Central memory CD8-positive, alpha-beta T cell (primary cell): ENCODE data around the gene PPCS.
A peak's percentile ranks its signal among the peaks of the same experiment; 100 is the strongest.
"Not testable (repeated sequence)": the region's sequence is repeated elsewhere in the genome, so short reads cannot be mapped to it uniquely, and the experiment has no call there.

Experiments
- ATAC-seq: fragments of 150-1000 bp; cut with Tn5 transposase; replicated peaks from 2 replicates; pipeline ENCODE4 v1.10.0; 2022; ENCODE audit warnings: mild to moderate bottlenecking, moderate FRiP score, moderate number of reproducible peaks; ENCODE audit not compliant: poor library complexity, severe bottlenecking; ENCODE audit errors: extremely low read depth
- DNase-seq, 2 donors: peaks; one replicate each; pipeline ENCODE4 v3.0.0; 2021; ENCODE audit warnings: low spot score in 2 of 2
- H3K27ac Mint-ChIP-seq: one replicate; pipeline ENCODE4 v1.8.0; 2022; ENCODE audit warnings: low read depth, mild to moderate bottlenecking, moderate library complexity, mixed read lengths
- H3K27me3 Mint-ChIP-seq: one replicate; pipeline ENCODE4 v1.8.0; 2022; ENCODE audit warnings: mixed read lengths
- H3K36me3 Mint-ChIP-seq: one replicate; pipeline ENCODE4 v1.8.0; 2022; ENCODE audit warnings: mild to moderate bottlenecking, moderate library complexity, mixed read lengths; ENCODE audit not compliant: insufficient read depth
- H3K4me1 Mint-ChIP-seq: one replicate; pipeline ENCODE4 v1.8.0; 2022; ENCODE audit warnings: mixed read lengths
- H3K4me3 Mint-ChIP-seq: one replicate; pipeline ENCODE4 v1.8.0; 2022; ENCODE audit warnings: mild to moderate bottlenecking, moderate library complexity, mixed read lengths
- H3K9me3 Mint-ChIP-seq: one replicate; pipeline ENCODE4 v1.8.0; 2022; ENCODE audit warnings: mixed read lengths

The PPCS gene

GRCh38 chr1:42462828-42463763, 6.8 kb downstream of the PPCS start, which contains the start of gene CCDC30:
CCDC30 (plus strand) TSS chr1:42463286; CDS start chr1:42480552, 17,266 bp downstream.
- DNase-seq = peak; percentile 81 to 98
- Mint-ChIP-seq H3K4me1 (peaks cover 37% of the 10 kb centered on the region), H3K4me3 (peak within 1 kb of the TSS; percentile 78), H3K36me3 (peaks cover 33% of the 10 kb centered on the region), H3K27me3 (no peaks in the 10 kb centered on the region), H3K27ac (peak within 1 kb of the TSS; percentile 88), H3K9me3 (no peaks in the 10 kb centered on the region)
- ATAC-seq = peak; percentile 98

DNA sequence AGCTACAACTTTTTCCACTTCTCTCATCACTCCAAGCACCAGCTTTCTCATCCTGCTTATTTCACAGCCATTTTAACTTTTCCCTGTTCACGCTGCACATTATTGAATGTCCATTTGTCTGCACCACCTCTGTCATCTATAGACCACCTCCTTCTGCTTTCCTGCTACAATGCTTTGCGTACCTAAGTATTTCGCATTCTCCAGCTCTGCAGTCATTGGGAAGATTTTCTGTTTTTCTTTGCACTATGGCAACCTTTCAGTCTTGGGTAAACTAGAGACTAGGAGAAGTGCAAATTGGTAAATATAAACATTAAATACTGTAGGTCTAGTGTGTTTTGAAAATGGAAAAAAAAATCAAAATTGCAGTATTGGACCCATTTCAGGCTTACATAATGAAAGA, 7.6 kb downstream of the PPCS start:
- H3K4me3 Mint-ChIP-seq = peak overlapping the region; percentile 78
- H3K9me3 Mint-ChIP-seq = no peaks in the 10 kb centered on the region
- no peaks in the 10 kb centered on the region for H3K27me3 Mint-ChIP-seq
- H3K27ac Mint-ChIP-seq = peak overlapping the region; percentile 88
- DNase-seq (no peak), ATAC-seq (no peak)
- H3K36me3 Mint-ChIP-seq = peaks cover 26% of the 10 kb centered on the region
- peaks cover 34% of the 10 kb centered on the region for H3K4me1 Mint-ChIP-seq

- no peak overlapping the region for H3K4me3 Mint-ChIP-seq
- no peaks in the 10 kb centered on the region for H3K27me3 Mint-ChIP-seq
- ATAC-seq (no peak), DNase-seq (no peak)
- no peaks in the 10 kb centered on the region for H3K9me3 Mint-ChIP-seq
- peaks cover 11% of the 10 kb centered on the region for H3K36me3 Mint-ChIP-seq
- peaks cover 23% of the 10 kb centered on the region for H3K4me1 Mint-ChIP-seq
- H3K27ac Mint-ChIP-seq = no peak overlapping the region
Measured at GRCh38 chr1:42466030-42466429, 9.7 kb downstream of the PPCS start.

GRCh38 chr1:42469727-42470126, 13.4 kb downstream of the PPCS start:
- no peaks in the 10 kb centered on the region for H3K27me3 Mint-ChIP-seq
- ATAC-seq = no peak
- DNase-seq = no peak
- H3K36me3 Mint-ChIP-seq = no peaks in the 10 kb centered on the region
- H3K27ac Mint-ChIP-seq = no peak overlapping the region
- H3K4me1 Mint-ChIP-seq = no peaks in the 10 kb centered on the region
- H3K9me3 Mint-ChIP-seq = no peaks in the 10 kb centered on the region
- H3K4me3 Mint-ChIP-seq = no peak overlapping the region

DNA sequence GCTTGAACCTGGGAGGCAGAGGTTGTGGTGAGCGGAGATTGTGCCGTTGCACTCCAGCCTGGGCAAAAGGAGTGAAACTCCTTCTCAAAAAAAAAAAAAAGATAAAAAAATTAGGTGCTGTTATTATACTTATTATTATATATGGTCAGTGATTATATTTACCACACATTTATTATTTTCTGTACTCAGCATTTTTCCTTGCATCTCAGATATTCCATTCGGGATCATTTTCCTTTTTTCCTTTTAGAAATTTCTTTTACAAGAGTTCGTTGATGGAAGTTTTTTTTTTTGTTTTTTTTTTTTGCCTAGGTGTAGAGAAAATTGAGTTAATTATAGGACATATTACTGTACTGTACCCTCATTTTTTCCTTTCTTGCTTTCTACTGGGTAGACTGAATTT, 20.3 kb downstream of the PPCS start:
- DNase-seq (no peak), ATAC-seq (no peak)
- Mint-ChIP-seq H3K4me3 (no peak overlapping the region), H3K27ac (no peak overlapping the region), H3K36me3 (peaks cover 6% of the 10 kb centered on the region), H3K4me1 (no peaks in the 10 kb centered on the region), H3K27me3 (no peaks in the 10 kb centered on the region), H3K9me3 (no peaks in the 10 kb centered on the region)

- not testable (repeated sequence) for DNase-seq, H3K36me3 Mint-ChIP-seq, H3K4me1 Mint-ChIP-seq, H3K9me3 Mint-ChIP-seq, H3K4me3 Mint-ChIP-seq, H3K27me3 Mint-ChIP-seq, H3K27ac Mint-ChIP-seq, ATAC-seq
Measured at GRCh38 chr1:42477354-42477753, 21.0 kb downstream of the PPCS start.

GRCh38 chr1:42477775-42478174, 21.4 kb downstream of the PPCS start:
- H3K4me3 Mint-ChIP-seq = no peak overlapping the region
- H3K27ac Mint-ChIP-seq = no peak overlapping the region
- no peaks in the 10 kb centered on the region for H3K4me1 Mint-ChIP-seq

DNA sequence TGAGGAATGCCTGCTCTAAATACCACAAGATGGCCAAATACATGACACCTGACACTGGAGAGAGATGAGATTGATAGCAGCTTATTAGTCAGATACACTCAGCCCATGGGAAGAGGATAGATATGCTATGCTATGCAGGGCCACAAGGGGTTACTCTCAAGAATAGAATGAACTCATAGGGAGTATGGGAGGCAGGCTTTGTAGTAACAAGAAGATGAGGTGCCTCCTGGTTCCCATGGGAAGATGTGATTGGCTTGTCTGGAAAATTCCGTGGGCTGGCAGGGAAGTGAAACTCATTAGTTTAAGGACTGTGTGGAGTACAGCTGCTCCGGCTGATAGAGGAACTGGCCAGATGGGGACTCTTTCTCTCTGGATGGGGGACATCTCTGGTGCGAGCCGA, 23.3 kb downstream of the PPCS start:
- DNase-seq = no peak
- H3K4me3 Mint-ChIP-seq = no peak overlapping the region
- no peaks in the 10 kb centered on the region for H3K27me3 Mint-ChIP-seq
- H3K4me1 Mint-ChIP-seq = no peaks in the 10 kb centered on the region
- H3K36me3 Mint-ChIP-seq = peaks cover 6% of the 10 kb centered on the region
- no peaks in the 10 kb centered on the region for H3K9me3 Mint-ChIP-seq
- ATAC-seq = no peak
- no peak overlapping the region for H3K27ac Mint-ChIP-seq

More at GRCh38 chr1:42477775-42478174, 21.4 kb downstream of the PPCS start:
- ATAC-seq (no peak), DNase-seq (no peak)
- Mint-ChIP-seq H3K36me3 (peaks cover 6% of the 10 kb centered on the region), H3K9me3 (no peaks in the 10 kb centered on the region), H3K27me3 (no peaks in the 10 kb centered on the region)

- Mint-ChIP-seq H3K4me3 (no peak overlapping the region), H3K4me1 (no peaks in the 10 kb centered on the region), H3K27ac (no peak overlapping the region), H3K9me3 (no peaks in the 10 kb centered on the region), H3K27me3 (no peaks in the 10 kb centered on the region), H3K36me3 (peaks cover 6% of the 10 kb centered on the region)
- no peak for DNase-seq
- no peak for ATAC-seq
Measured at GRCh38 chr1:42480921-42481320, 24.6 kb downstream of the PPCS start.

DNA sequence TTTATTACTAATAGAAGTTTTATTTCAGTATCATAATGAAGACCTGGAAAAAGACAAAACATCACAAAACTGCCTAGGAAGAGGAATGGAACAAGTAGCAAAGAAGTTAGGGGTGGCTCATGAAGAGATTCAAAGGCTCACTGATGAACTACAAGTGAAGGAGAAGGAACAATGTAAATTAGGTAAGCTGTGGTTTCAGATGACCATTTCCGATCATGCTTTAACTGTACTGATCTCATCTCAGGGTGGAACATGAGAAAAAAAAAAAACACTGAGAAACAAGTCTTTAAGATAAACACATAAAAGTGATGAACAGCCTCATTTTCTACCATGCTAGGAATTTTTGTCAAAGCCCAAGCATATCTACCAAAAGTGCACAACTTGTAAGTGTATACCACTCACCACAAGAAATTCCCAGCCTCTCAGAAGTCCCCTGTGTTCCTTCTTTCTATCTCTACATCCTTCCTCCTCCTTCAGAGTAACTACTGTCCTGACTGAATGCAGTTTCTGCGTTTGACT, 26.4 kb downstream of the PPCS start:
- ATAC-seq = no peak
- Mint-ChIP-seq H3K27ac (no peak overlapping the region), H3K4me3 (no peak overlapping the region), H3K36me3 (peaks cover 6% of the 10 kb centered on the region), H3K9me3 (no peaks in the 10 kb centered on the region), H3K27me3 (no peaks in the 10 kb centered on the region), H3K4me1 (no peaks in the 10 kb centered on the region)
- DNase-seq = no peak

- ATAC-seq = no peak
- no peak overlapping the region for H3K27ac Mint-ChIP-seq
Measured at GRCh38 chr1:42484382-42484781, 28.0 kb downstream of the PPCS start.

GRCh38 chr1:42490237-42490636, 33.9 kb downstream of the PPCS start:
- no peak overlapping the region for H3K27ac Mint-ChIP-seq
- H3K27me3 Mint-ChIP-seq = no peaks in the 10 kb centered on the region
- DNase-seq (no peak), ATAC-seq (no peak)
- no peaks in the 10 kb centered on the region for H3K9me3 Mint-ChIP-seq
- no peaks in the 10 kb centered on the region for H3K4me1 Mint-ChIP-seq
- no peak overlapping the region for H3K4me3 Mint-ChIP-seq
- peaks cover 2% of the 10 kb centered on the region for H3K36me3 Mint-ChIP-seq

More at GRCh38 chr1:42484382-42484781, 28.0 kb downstream of the PPCS start:
- Mint-ChIP-seq H3K4me3 (no peak overlapping the region), H3K36me3 (peaks cover 5% of the 10 kb centered on the region), H3K4me1 (no peaks in the 10 kb centered on the region), H3K9me3 (no peaks in the 10 kb centered on the region), H3K27me3 (no peaks in the 10 kb centered on the region)
- DNase-seq = no peak

DNA sequence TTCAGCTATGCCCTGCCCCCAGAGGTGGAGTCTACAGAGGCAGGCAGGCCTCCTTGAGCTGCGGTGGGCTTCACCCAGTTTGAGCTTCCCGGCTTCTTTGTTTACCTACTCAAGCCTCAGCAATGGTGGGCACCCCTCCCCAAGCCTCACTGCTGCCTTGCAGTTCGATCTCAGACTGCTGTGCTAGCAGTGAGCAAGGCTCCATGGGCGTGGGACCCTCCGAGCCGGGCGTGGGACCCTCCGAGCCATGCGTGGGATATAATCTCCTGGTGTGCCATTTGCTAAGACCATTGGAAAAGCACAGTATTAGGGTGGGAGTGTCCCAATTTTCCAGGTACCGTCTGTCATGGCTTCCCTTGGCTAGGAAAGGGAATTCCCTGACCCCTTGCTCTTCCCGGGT, 45.7 kb downstream of the PPCS start:
- H3K36me3 Mint-ChIP-seq, H3K27me3 Mint-ChIP-seq, H3K4me1 Mint-ChIP-seq, ATAC-seq, H3K9me3 Mint-ChIP-seq, H3K27ac Mint-ChIP-seq, DNase-seq, H3K4me3 Mint-ChIP-seq: not testable (repeated sequence)
